Spinal cord (tissue), 10 donors: ENCODE data around the gene PPP6R3. TPM values are rescaled to one million over a fixed set of nuclear protein-coding genes. Genes with fewer than 3 reads are reported as not detected.

Experiments
- DNase-seq, 6 donors: peaks; one replicate each; pipeline versions ENCODE4 v3.0.0 to v3.0.0-alpha.2; 2013 to 2015; ENCODE audit warnings: low spot score in 6 of 6, low read depth in 4 of 6
- H3K27ac ChIP-seq: one replicate; pipeline ENCODE4 v1.5.1; 2013; ENCODE audit warnings: low read depth, low read length, control low read depth
- H3K27me3 ChIP-seq: one replicate; pipeline ENCODE4 v1.6.1; 2013; ENCODE audit warnings: low read length; ENCODE audit not compliant: control insufficient read depth, insufficient read depth
- H3K36me3 ChIP-seq: one replicate; pipeline ENCODE4 v1.6.1; 2013; ENCODE audit warnings: low read length; ENCODE audit not compliant: control insufficient read depth, insufficient read depth
- H3K4me1 ChIP-seq: one replicate; pipeline ENCODE4 v1.6.1; 2013; ENCODE audit warnings: low read length; ENCODE audit not compliant: control insufficient read depth, insufficient read depth
- H3K4me3 ChIP-seq: one replicate; pipeline ENCODE4 v1.5.1; 2013; ENCODE audit warnings: low read depth, low read length, control low read depth
- H3K9me3 ChIP-seq: one replicate; pipeline ENCODE4 v1.6.1; 2013; ENCODE audit warnings: low read length; ENCODE audit not compliant: control insufficient read depth, insufficient read depth
- WGBS: methylation state at CpG from one replicate; pipeline ENCODE4 v1.1.5; 2013; ENCODE audit warnings: missing lambda C conversion rate; ENCODE audit not compliant: insufficient coverage; 5-methylcytosine and 5-hydroxymethylcytosine counted together
- polyA plus RNA-seq, 2 donors: library from polyadenylated mRNA; unstranded; fragments of 120-200 nt; gene quantifications; one replicate each; pipeline ENCODE4 v1.2.1, GENCODE V29; 2013; ENCODE audit not compliant: insufficient read length in 2 of 2
- total RNA-seq, 2 donors: library from RNA; depleted of rRNA in 1 of 2; stranded (reverse); fragments of 120-200 nt in 1 of 2; fragments of >200 nt in 1 of 2; gene quantifications; one replicate each; pipeline versions ENCODE4 v1.2.3 to v1.2.4, GENCODE V29; 2013 to 2014
- donor health status: healthy.

Gene PPP6R3
- total and polyA plus RNA-seq, 4 donors: 62.4 to 154 (median 94.0) TPM

DNA sequence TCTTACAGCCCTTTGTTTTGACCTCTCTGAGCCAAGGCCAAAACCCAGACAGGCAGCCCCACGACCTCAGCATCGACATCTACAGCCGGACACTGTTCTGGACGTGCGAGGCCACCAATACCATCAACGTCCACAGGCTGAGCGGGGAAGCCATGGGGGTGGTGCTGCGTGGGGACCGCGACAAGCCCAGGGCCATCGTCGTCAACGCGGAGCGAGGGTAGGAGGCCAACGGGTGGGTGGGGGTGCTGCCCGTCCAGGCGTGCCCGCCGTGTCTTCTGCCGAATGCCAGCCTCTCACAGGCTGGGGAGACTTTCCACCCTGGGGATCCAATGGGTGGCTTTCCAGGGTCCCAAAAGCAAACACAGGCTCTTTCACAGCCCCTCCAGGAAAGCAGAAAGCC lies 37.1 kb upstream of the PPP6R3 start:
- Histone ChIP-seq H3K27me3 (no peaks in the 10 kb centered on the region), H3K4me3 (no peak overlapping the region), H3K36me3 (peaks cover 66% of the 10 kb centered on the region), H3K9me3 (no peaks in the 10 kb centered on the region), H3K4me1 (peaks cover 7% of the 10 kb centered on the region), H3K27ac (no peak overlapping the region)
- 93% methylated on average over 16 of the region's 21 CpGs for WGBS
- no peak for DNase-seq

DNA sequence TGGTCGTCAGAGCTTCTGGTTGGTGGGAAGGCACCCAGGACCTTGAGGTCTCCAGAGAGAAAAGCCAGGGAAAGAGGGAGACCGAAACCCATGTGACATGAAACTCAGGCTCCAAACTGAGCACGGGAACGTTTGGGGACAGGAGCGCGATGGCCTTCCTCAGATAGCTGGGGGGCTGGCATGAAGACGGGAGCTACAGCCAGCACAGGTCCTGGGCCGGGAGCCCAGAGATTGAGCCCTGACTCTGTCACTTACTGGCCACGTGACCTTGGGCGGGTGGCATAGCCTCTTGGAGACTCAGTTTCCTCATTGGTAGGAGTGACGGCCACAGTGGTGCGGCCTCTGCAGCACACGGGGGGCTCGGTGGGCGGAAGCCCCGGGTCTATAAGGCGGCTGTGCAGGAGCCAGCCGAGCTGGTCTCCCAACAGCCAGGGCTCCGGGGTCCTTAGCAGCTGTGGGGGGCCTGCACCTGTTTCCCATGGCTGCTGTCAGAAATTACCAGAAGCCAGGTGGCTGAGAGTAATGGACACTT lies 36.4 kb upstream of the PPP6R3 start:
- H3K27me3 ChIP-seq: no peaks in the 10 kb centered on the region
- no peak overlapping the region for H3K27ac ChIP-seq
- H3K4me3 ChIP-seq: no peak overlapping the region
- peaks cover 72% of the 10 kb centered on the region for H3K36me3 ChIP-seq
- WGBS: 97% methylated on average over 19 of the region's 19 CpGs
- no peak for DNase-seq
- peaks cover under 1% of the 10 kb centered on the region for H3K4me1 ChIP-seq
- H3K9me3 ChIP-seq: peaks cover under 1% of the 10 kb centered on the region

- no peak for DNase-seq
- Histone ChIP-seq H3K27ac (no peak overlapping the region), H3K36me3 (peaks cover 82% of the 10 kb centered on the region), H3K4me1 (no peaks in the 10 kb centered on the region), H3K27me3 (no peaks in the 10 kb centered on the region), H3K9me3 (peaks cover 5% of the 10 kb centered on the region), H3K4me3 (no peak overlapping the region)
- 94% methylated on average over 39 of the region's 40 CpGs for WGBS
Measured at GRCh38 chr11:68424981-68425865, 35.3 kb upstream of the PPP6R3 start.

DNA sequence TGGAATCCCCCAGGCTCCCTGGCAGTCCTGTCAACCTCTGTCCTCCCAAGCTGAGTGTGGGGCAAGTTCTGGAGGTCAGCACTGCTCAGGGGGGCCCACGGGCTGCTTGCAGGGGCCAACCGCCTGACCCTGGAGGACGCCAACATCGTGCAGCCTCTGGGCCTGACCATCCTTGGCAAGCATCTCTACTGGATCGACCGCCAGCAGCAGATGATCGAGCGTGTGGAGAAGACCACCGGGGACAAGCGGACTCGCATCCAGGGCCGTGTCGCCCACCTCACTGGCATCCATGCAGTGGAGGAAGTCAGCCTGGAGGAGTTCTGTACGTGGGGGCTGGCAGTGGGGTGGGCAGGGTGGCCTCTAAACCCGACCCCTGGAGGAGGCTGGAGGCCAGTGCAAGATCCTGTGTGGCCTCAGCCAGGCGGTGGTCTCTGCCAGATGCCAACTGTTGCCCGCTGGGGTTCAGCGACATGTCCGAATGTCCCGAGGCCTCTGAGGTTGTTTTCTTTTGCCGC lies 34.6 kb upstream of the PPP6R3 start:
- H3K27ac ChIP-seq: no peak overlapping the region
- H3K27me3 ChIP-seq: no peaks in the 10 kb centered on the region
- peaks cover 5% of the 10 kb centered on the region for H3K9me3 ChIP-seq
- 97% methylated on average over 19 of the region's 21 CpGs for WGBS
- H3K36me3 ChIP-seq: peaks cover 79% of the 10 kb centered on the region
- DNase-seq: no peak
- no peaks in the 10 kb centered on the region for H3K4me1 ChIP-seq
- H3K4me3 ChIP-seq: no peak overlapping the region

- peaks cover 84% of the 10 kb centered on the region for H3K36me3 ChIP-seq
- no peak overlapping the region for H3K27ac ChIP-seq
- H3K27me3 ChIP-seq: no peaks in the 10 kb centered on the region
- no peak for DNase-seq
- peaks cover 5% of the 10 kb centered on the region for H3K9me3 ChIP-seq
- 93% methylated on average over 2 of the region's 3 CpGs for WGBS
- peaks cover 13% of the 10 kb centered on the region for H3K4me1 ChIP-seq
- no peak overlapping the region for H3K4me3 ChIP-seq
Measured at GRCh38 chr11:68429661-68430060, 30.9 kb upstream of the PPP6R3 start.

DNA sequence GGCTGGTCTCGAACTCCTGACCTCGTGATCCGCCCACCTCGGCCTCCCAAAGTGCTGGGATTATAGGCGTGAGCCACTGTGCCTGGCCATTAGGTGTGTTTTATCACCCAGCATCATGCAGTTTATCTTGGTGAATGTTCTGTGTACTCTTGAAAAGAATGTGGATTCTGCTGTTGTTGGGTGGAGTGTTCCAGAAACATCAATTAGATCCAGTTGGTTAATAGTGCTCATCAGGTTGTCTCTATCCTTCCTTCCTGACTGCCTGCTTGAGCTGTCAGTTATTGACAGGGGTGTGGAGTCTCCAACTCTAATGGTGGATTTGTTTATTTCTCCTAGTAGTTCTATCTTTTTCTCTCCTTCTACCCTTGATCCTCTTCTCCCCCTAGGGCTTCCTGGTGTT lies 30.2 kb upstream of the PPP6R3 start:
- WGBS: no CpG with 5 or more reads among the region's 5 CpGs
- no peak for DNase-seq
- H3K36me3 ChIP-seq: peaks cover 84% of the 10 kb centered on the region

DNA sequence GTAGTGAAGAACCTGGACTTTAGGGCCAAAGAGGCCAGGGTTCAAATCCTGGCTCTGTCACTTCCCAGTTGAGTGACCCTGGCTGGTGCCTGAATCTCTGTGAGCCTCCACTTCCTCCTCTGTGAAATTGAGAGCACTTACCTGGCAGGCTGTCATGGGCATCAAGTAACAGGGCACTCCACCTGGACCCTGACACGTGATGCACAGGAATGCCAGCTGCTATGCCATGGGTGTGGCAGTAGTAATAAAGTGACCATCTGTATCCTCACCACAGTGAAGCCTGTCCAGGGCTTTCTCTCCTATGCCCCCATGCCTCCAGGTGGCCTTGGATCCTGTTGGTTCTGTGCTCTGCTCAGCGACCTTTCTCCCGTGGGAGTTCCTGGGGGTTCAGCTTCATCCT lies 29.8 kb upstream of the PPP6R3 start:
- no peak for DNase-seq
- WGBS: no CpG with 5 or more reads among the region's 3 CpGs
- H3K4me1 ChIP-seq: peaks cover 13% of the 10 kb centered on the region
- no peaks in the 10 kb centered on the region for H3K27me3 ChIP-seq
- H3K27ac ChIP-seq: no peak overlapping the region
- H3K9me3 ChIP-seq: peaks cover 5% of the 10 kb centered on the region
- H3K36me3 ChIP-seq: peaks cover 82% of the 10 kb centered on the region
- H3K4me3 ChIP-seq: no peak overlapping the region

More for the DNA sequence above, 30.2 kb upstream of the PPP6R3 start:
- Histone ChIP-seq H3K27me3 (no peaks in the 10 kb centered on the region), H3K27ac (no peak overlapping the region), H3K4me1 (peaks cover 13% of the 10 kb centered on the region), H3K4me3 (no peak overlapping the region), H3K9me3 (peaks cover 5% of the 10 kb centered on the region)

GRCh38 chr11:68431984-68432645 lies 28.4 kb upstream of the PPP6R3 start:
- no peak overlapping the region for H3K4me3 ChIP-seq
- WGBS: 63% methylated on average over 23 of the region's 24 CpGs
- peaks cover 5% of the 10 kb centered on the region for H3K9me3 ChIP-seq
- peaks cover 82% of the 10 kb centered on the region for H3K36me3 ChIP-seq
- peaks cover 13% of the 10 kb centered on the region for H3K4me1 ChIP-seq
- no peak for DNase-seq
- H3K27ac ChIP-seq: no peak overlapping the region
- H3K27me3 ChIP-seq: no peaks in the 10 kb centered on the region

- Histone ChIP-seq H3K9me3 (peaks cover 5% of the 10 kb centered on the region), H3K4me1 (peaks cover 13% of the 10 kb centered on the region), H3K4me3 (no peak overlapping the region), H3K27me3 (no peaks in the 10 kb centered on the region), H3K27ac (no peak overlapping the region), H3K36me3 (peaks cover 87% of the 10 kb centered on the region)
- WGBS: 83% methylated on average over 17 of the region's 17 CpGs
- no peak for DNase-seq
Measured at GRCh38 chr11:68432874-68433273, 27.7 kb upstream of the PPP6R3 start.
